SU-DHL-6 (cell line): ENCODE results near the gene SLC24A3.

ENCODE experiments used
- H2AFZ ChIP-seq: fragments of 200-600 bp; sonication (generic); 2 replicates; pipeline ENCODE4 v1.6.1; 2014; ENCODE audit warnings: low read depth, mild to moderate bottlenecking, moderate library complexity, mixed read lengths, antibody characterized with exemption, low read length; ENCODE audit not compliant: severe bottlenecking
- H3F3A ChIP-seq: fragments of 200-600 bp; shearing (Covaris generic); 2 replicates; pipeline ENCODE4 v1.6.0; 2016; ENCODE audit warnings: antibody characterized with exemption, mild to moderate bottlenecking; ENCODE audit not compliant: insufficient read depth
- H3K27ac ChIP-seq: fragments of 200-600 bp; sonication (generic); 2 replicates; pipeline ENCODE4 v1.5.1; 2016; ENCODE audit warnings: low read depth, mild to moderate bottlenecking, low read length, moderate library complexity, mixed read lengths
- H3K27me3 ChIP-seq: fragments of 200-600 bp; sonication (generic), shearing (Covaris generic); 2 replicates; pipeline ENCODE4 v1.6.0; 2014; ENCODE audit warnings: mild to moderate bottlenecking, low read length
- H3K36me3 ChIP-seq: fragments of 200-600 bp; sonication (generic); 2 replicates; pipeline ENCODE4 v1.6.1; 2014; ENCODE audit warnings: mild to moderate bottlenecking, low read length, mixed read lengths
- H3K4me2 ChIP-seq: fragments of 300-600, 200-600 bp; shearing (Covaris generic), sonication (generic); 2 replicates; pipeline ENCODE4 v1.6.0; 2014; ENCODE audit warnings: low read length, low read depth, mild to moderate bottlenecking; ENCODE audit not compliant: poor library complexity, severe bottlenecking
- H3K4me3 ChIP-seq: fragments of 200-600 bp; sonication (generic); 2 replicates; pipeline ENCODE4 v1.5.1; 2014; ENCODE audit warnings: antibody characterized with exemption, low read length, mild to moderate bottlenecking, mixed read lengths; ENCODE audit not compliant: insufficient read depth, poor library complexity, severe bottlenecking
- H3K79me2 ChIP-seq: fragments of 200-600 bp; sonication (generic); 2 replicates; pipeline ENCODE4 v1.6.1; 2014; ENCODE audit warnings: mild to moderate bottlenecking, low read length, moderate library complexity; ENCODE audit not compliant: insufficient read depth
- H3K9ac ChIP-seq: fragments of 200-600 bp; sonication (generic); 2 replicates; pipeline ENCODE4 v1.7.0; 2014; ENCODE audit warnings: mild to moderate bottlenecking, low read length
- H3K9me2 ChIP-seq: fragments of 200-600 bp; sonication (generic); replicated peaks from 2 replicates; pipeline ENCODE4 v1.6.1; 2014; ENCODE audit warnings: low read length; ENCODE audit not compliant: insufficient read depth
- H3K9me3 ChIP-seq: fragments of 200-600 bp; sonication (generic); 2 replicates; pipeline ENCODE4 v1.6.1; 2014; ENCODE audit warnings: low read length, mixed read lengths; ENCODE audit not compliant: insufficient read depth
- H4K20me1 ChIP-seq: fragments of 200-600 bp; sonication (generic); 2 replicates; pipeline ENCODE4 v1.6.1; 2014; ENCODE audit warnings: low read depth, mild to moderate bottlenecking, antibody characterized with exemption, low read length, moderate library complexity, mixed read lengths
- CTCF ChIP-seq: fragments of 200-600 bp; sonication (generic); IDR thresholded peaks from one replicate; pipeline ENCODE4 v1.5.1; 2017; ENCODE audit warnings: antibody characterized with exemption, mild to moderate bottlenecking, low read length, moderate library complexity; ENCODE audit not compliant: insufficient read depth, poor library complexity, severe bottlenecking
- EZH2phosphoT487 ChIP-seq: fragments of 200-600 bp; sonication (generic), shearing (Covaris generic); conservative IDR thresholded peaks from 2 replicates; pipeline ENCODE4 v1.6.1; 2018; ENCODE audit warnings: mild to moderate bottlenecking, antibody characterized with exemption, low read length, moderate library complexity, mixed read lengths

Gene SLC24A3

GRCh38 chr20:19320005-19320404 is 107.6 kb downstream of the SLC24A3 start:
- H4K20me1 ChIP-seq, result no peaks in the 10 kb centered on the region
- no peaks in the 10 kb centered on the region for H3F3A ChIP-seq
- no peaks in the 10 kb centered on the region for H3K36me3 ChIP-seq
- H3K27ac ChIP-seq, result no peak overlapping the region
- no peak overlapping the region for H3K4me3 ChIP-seq
- H3K9me2 ChIP-seq, result no peaks in the 10 kb centered on the region
- H2AFZ ChIP-seq, result no peak overlapping the region
- no peak overlapping the region for H3K4me2 ChIP-seq
- no peaks in the 10 kb centered on the region for H3K27me3 ChIP-seq
- H3K9ac ChIP-seq, result no peak overlapping the region
- no peak for TF ChIP-seq EZH2phosphoT487
- no peak for TF ChIP-seq CTCF
- no peaks in the 10 kb centered on the region for H3K9me3 ChIP-seq
- no peaks in the 10 kb centered on the region for H3K79me2 ChIP-seq

- H3K4me2 ChIP-seq, result no peak overlapping the region
- no peak overlapping the region for H3K9ac ChIP-seq
- H3K9me3 ChIP-seq, result no peaks in the 10 kb centered on the region
- H4K20me1 ChIP-seq, result no peaks in the 10 kb centered on the region
- no peaks in the 10 kb centered on the region for H3K9me2 ChIP-seq
- no peaks in the 10 kb centered on the region for H3K27me3 ChIP-seq
- no peaks in the 10 kb centered on the region for H3K36me3 ChIP-seq
- H3F3A ChIP-seq, result no peaks in the 10 kb centered on the region
- H3K79me2 ChIP-seq, result no peaks in the 10 kb centered on the region
- H3K4me3 ChIP-seq, result no peak overlapping the region
- no peak overlapping the region for H2AFZ ChIP-seq
- TF ChIP-seq CTCF (no peak), EZH2phosphoT487 (no peak)
- no peak overlapping the region for H3K27ac ChIP-seq
Observed at GRCh38 chr20:19321176-19321575, 108.7 kb downstream of the SLC24A3 start.

- H3K27ac ChIP-seq, result no peak overlapping the region
- H3K9me3 ChIP-seq, result no peaks in the 10 kb centered on the region
- H3K27me3 ChIP-seq, result no peaks in the 10 kb centered on the region
- H3K9ac ChIP-seq, result no peak overlapping the region
- no peak overlapping the region for H3K4me3 ChIP-seq
- no peaks in the 10 kb centered on the region for H3K79me2 ChIP-seq
- H3F3A ChIP-seq, result no peaks in the 10 kb centered on the region
- no peaks in the 10 kb centered on the region for H4K20me1 ChIP-seq
- no peak for TF ChIP-seq EZH2phosphoT487
- no peak for TF ChIP-seq CTCF
- no peak overlapping the region for H3K4me2 ChIP-seq
- no peaks in the 10 kb centered on the region for H3K9me2 ChIP-seq
- no peak overlapping the region for H2AFZ ChIP-seq
- H3K36me3 ChIP-seq, result no peaks in the 10 kb centered on the region
Observed at GRCh38 chr20:19322061-19322985, 109.9 kb downstream of the SLC24A3 start.
